Central memory CD4-positive, alpha-beta T cell (primary cell): Measurements from ENCODE around the gene KCNK17.
A peak's percentile ranks its signal among the peaks of the same experiment; 100 is the strongest.

ENCODE experiments used
- DNase-seq: peaks from one replicate; pipeline ENCODE4 v3.0.0; 2022
- total RNA-seq, 3 experiments: gene quantifications; one replicate each; lab custom pipeline; 2026; lab: John Stamatoyannopoulos, UW

The KCNK17 gene
- 0 to 0.19 (median 0) reads per million in 3 experiments for total RNA-seq

GRCh38 chr6:39314273-39314795, at the start of gene KCNK17:
Gene KCNK17 (minus strand): TSS chr6:39314419. CDS start chr6:39314320, 99 bp downstream.
- DNase-seq, result no peak

GRCh38 chr6:39363280-39363679, 49.1 kb upstream of the KCNK17 start:
- no peak for DNase-seq

- DNase-seq, result no peak
Observed at GRCh38 chr6:39362487-39362865, 48.3 kb upstream of the KCNK17 start.

GRCh38 chr6:39361657-39362486, 47.7 kb upstream of the KCNK17 start:
- no peak for DNase-seq

GRCh38 chr6:39360378-39360777, 46.2 kb upstream of the KCNK17 start:
- no peak for DNase-seq

GRCh38 chr6:39357998-39358686, 43.9 kb upstream of the KCNK17 start:
- DNase-seq, result no peak

GRCh38 chr6:39353698-39354315, 39.6 kb upstream of the KCNK17 start:
- no peak for DNase-seq

- no peak for DNase-seq
Observed at GRCh38 chr6:39350723-39351505, 36.7 kb upstream of the KCNK17 start.

- DNase-seq, result no peak
Observed at GRCh38 chr6:39348740-39349139, 34.5 kb upstream of the KCNK17 start.

- DNase-seq, result peak; percentile 13
Observed at GRCh38 chr6:39347906-39348585, 33.8 kb upstream of the KCNK17 start.

- DNase-seq, result no peak
Observed at GRCh38 chr6:39347206-39347605, 33.0 kb upstream of the KCNK17 start.

GRCh38 chr6:39344821-39345280, 30.6 kb upstream of the KCNK17 start:
- DNase-seq, result no peak

- DNase-seq, result no peak
Observed at GRCh38 chr6:39343396-39343870, 29.2 kb upstream of the KCNK17 start.

- no peak for DNase-seq
Observed at GRCh38 chr6:39342692-39343395, 28.6 kb upstream of the KCNK17 start.

- no peak for DNase-seq
Observed at GRCh38 chr6:39341937-39342336, 27.7 kb upstream of the KCNK17 start.

- DNase-seq, result no peak
Observed at GRCh38 chr6:39341352-39341751, 27.1 kb upstream of the KCNK17 start.

- no peak for DNase-seq
Observed at GRCh38 chr6:39339868-39340550, 25.8 kb upstream of the KCNK17 start.

- no peak for DNase-seq
Observed at GRCh38 chr6:39339096-39339867, 25.1 kb upstream of the KCNK17 start.

- DNase-seq, result no peak
Observed at GRCh38 chr6:39338397-39338796, 24.2 kb upstream of the KCNK17 start.
